ENCODE measurements around the gene RFPL4AL1.
"Not testable (repeated sequence)": the region's sequence is repeated elsewhere in the genome, so short reads cannot be mapped to it uniquely, and the experiment has no call there.

Gene RFPL4AL1

DNA sequence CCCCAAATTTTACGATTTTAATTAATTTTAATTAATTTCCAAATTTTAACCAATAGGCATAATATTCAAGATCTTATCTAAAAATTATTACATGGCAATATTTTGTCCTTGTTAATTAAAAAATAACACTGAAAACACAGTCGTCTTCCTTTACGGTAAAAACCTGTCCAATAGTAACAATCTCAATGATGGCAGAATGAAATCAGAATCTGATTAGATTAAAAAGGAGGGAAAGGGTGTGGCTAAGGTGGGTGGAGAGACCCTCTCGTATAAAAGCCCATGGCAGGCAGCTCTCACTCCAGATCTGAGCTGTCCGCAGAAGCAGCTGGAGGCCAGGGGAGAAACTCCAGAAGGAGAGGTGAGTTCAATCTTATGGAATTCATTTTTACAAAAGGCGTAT lies at the start of gene RFPL4AL1:
TSS of gene RFPL4AL1 (plus strand) at position 301 of the 400 bp plus-strand sequence. CDS start 2,687 bp downstream, outside the sequence.
- not testable (repeated sequence) for DNase-seq

DNA sequence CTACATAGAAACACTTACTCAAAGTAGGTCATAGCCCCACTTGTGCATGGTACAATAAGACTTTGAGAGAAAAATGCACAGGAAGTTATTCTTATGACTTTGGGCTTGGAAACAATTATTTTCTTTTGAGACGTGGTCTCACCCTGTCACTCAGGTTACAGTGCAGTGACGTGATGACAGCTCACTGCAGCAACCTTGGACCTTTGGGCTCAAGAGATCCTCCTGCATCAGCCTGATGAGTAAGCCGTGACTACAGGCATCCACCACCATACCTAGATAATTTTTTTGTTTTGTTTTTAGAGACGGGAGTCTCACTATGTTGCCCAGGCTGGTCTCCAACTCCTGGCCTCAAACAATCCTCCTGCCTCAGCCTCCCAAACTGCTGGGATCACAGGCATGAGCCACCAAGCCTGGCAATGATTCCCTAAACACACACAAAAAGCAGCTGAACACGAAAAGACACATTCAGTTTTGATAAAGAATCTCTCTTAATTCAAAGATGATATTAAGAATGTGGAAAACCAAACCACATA lies 48.6 kb upstream of the RFPL4AL1 start:
- DNase-seq: no peak

DNA sequence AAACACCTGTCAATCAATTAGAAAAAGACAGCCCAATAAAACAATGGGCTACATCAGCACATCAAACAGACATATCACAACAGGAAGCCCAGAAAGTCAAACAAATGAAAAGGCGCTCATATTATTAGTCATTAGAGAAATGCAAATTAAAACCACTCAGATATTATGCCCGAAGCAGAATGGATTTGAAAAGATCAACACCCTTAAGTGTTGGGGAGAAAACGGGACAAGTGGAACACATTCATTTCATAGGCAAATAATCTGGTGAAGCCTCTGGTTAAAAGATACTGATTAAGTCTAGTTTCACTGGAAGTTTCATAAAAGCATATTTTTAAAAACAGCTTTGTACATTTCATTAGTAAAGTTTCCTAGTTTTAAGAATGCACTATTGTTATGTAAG lies 48.1 kb upstream of the RFPL4AL1 start:
- no peak for DNase-seq

DNA sequence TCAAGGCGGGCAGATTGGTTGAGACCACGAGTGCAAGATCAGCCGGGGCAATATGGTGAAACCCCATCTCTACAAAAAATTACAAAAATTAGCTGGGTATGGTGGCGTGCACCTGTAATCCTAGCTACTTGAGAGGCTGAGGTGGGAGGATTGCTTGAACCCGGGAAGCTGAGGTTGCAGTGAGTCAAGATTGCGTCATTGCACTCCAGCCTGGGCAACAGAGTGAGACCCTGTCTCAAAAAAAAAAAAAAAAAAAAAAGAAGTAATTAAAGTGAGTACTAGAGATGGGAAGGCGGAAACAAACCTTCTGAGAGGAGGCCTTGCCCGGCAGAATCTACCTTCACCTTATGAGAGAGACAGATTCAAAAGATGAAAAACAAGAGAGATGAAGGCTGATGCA lies 45.4 kb upstream of the RFPL4AL1 start:
- DNase-seq: no peak

DNA sequence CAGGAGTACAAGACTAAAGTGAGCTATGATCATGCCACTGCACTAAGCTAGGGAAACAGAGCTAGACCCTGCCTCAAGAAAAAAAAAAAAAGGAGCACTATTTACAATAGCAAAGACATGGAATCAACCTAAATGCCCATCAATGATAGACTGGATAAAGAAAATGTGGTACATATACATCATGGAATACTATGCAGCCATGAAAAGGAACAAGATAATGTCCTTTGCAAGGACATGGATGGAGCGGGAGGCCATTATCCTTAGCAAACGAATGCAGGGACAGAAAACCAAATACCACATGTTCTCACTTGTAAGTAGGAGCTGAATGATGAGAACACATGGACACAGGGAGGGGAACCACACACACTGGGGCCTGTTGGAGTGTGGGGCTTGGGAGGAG lies 38.5 kb upstream of the RFPL4AL1 start:
- DNase-seq: not testable (repeated sequence)

DNA sequence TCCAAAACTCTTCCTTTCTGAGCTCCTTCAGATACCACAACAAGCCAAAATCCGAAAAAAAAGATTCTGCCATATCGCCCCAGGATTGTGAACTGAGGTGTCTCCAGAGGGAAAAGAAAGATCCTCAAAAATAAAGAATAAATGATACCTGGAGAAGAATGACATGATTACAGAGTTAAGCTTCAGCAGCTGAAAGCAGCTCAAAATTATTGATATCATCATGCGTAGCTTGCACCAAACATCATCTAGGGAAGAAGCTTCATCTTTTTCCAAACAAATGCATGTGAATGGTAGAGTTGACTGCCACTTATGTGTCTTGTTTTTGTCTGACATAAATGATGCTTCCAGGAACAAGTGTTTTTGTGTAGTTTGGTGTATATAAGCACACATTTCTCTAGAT lies 30.6 kb upstream of the RFPL4AL1 start, which contains the start of gene NLRP9:
TSS of gene NLRP9 (minus strand) at position 101 of the 400 bp plus-strand sequence. CDS start at position 73, 28 bp downstream.
- DNase-seq: no peak

DNA sequence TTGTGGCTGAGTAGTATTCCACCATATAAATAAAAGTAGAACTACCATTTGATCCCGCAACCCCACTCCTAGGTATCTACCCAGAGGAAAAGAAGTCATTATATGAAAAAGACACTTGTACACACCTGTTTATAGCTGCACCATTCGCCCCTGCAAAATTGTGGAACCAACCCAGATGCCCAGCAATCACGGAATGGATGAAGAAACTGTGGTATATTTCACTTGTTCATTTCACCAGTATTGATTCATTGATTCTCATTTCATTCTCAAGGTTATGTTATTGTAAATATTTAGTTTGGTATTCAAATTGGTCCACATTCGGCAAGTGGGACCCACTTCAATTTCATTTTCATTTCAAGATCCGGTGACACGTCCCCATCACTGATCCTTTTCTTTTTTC lies 18.2 kb upstream of the RFPL4AL1 start:
- DNase-seq: no peak

DNA sequence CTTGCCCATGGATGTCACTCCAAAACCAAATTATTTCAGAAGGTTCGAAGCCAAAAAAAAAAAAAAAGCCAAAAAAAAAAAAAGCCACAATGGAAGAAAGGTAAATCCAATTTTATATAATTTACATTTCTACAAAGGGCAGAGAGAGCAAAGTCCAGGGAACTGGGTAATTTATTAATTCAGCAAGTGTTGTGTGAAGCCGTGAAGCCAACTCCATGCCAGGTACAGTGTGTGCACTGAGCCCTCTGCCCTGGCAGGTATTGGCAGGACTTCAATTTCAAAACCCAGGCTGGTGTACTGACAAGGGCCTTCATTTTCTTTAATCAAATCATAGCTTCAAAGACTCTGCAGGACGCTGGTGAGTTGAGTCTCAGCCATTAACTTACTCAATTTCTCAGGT lies 15.5 kb upstream of the RFPL4AL1 start:
- DNase-seq: no peak

DNA sequence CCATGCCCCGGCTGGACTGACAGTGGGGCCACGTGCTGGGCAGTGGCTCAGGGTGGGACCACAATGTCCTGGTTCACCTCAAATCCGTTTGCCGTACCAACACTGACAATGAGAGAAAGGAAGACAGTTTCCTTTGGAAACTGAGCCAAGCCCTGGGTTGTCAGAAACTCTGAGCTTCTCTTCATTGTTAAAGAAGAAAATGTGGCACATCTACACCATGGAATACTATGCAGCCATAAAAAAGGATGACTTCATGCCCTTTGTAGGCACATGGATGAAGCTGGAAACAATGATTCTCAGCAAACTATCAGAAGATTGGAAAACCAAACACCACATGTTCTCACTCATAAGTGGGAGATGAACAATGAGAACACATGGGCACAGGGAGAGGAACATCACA lies 12.1 kb upstream of the RFPL4AL1 start:
- not testable (repeated sequence) for DNase-seq

DNA sequence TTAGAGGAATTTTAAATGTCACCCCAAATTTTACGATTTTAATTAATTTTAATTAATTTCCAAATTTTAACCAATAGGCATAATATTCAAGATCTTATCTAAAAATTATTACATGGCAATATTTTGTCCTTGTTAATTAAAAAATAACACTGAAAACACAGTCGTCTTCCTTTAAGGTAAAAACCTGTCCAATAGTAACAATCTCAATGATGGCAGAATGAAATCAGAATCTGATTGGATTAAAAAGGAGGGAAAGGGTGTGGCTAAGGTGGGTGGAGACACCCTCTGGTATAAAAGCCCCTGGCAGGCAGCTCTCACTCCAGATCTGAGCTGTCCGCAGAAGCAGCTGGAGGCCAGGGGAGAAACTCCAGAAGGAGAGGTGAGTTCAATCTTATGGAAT lies 10.1 kb upstream of the RFPL4AL1 start, which contains the start of gene RFPL4A:
TSS of gene RFPL4A (plus strand) at position 301 of the 400 bp plus-strand sequence. CDS start 2,704 bp downstream, outside the sequence.
- not testable (repeated sequence) for DNase-seq

DNA sequence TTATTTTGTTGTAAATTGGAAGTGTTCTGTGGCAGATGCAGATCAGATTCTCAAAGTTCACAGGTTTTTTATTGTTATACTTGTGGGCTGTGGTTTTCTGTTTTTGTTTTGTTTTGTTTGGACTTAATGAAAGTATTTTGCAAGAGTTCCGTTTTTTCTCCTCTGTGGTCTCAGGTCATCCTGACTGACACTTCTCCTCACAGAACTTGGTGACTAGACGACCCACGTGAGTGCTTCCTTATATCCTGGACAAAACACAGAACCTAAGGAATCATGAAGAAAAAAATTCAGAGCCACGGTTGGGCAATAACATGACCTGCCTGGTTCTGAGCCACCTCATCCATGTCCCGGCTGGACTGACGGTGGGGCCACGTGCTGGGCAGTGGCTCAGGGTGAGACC lies 2.5 kb upstream of the RFPL4AL1 start:
- no peak for DNase-seq

DNA sequence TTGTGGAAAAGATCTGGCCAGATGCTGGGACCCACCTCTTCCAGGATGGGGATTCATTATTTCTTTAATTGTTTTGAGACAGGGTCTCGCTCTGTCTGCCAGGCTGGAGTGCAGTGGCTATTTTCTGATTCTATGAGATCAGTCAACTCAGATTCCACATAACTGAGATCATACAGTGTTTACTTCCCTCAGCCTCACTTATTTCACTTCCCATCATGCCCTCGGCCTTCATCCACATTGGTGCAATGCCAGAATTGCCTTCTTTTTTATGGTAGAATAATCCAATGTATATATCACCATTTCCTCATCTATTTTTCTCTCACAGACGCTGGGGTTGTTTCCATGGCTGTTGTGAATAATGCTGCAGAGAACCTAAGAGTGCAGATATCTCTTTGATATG lies 714 bp downstream of the RFPL4AL1 start:
- not testable (repeated sequence) for DNase-seq

DNA sequence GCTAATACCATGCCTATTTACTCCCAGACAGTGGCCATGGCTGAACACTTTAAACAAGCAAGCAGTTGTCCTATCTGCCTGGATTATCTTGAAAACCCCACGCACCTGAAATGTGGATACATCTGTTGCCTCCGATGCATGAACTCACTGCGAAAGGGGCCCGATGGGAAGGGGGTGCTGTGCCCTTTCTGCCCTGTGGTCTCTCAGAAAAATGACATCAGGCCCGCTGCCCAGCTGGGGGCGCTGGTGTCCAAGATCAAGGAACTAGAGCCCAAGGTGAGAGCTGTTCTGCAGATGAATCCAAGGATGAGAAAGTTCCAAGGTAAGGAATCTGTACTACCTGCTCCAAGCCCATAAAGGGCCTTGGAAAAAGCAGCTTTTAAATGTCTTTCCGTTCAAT lies 8.6 kb downstream of the RFPL4AL1 start:
- DNase-seq: no peak

DNA sequence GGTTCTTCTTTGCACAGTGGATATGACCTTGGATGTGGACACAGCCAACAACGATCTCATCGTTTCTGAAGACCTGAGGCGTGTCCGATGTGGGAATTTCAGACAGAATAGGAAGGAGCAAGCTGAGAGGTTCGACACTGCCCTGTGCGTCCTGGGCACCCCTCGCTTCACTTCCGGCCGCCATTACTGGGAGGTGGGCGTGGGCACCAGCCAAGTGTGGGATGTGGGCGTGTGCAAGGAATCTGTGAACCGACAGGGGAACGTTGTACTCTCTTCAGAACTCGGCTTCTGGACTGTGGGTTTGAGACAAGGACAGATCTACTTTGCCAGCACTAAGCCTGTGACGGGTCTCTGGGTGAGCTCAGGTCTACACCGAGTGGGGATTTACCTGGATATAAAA lies 9.4 kb downstream of the RFPL4AL1 start:
- no peak for DNase-seq

DNA sequence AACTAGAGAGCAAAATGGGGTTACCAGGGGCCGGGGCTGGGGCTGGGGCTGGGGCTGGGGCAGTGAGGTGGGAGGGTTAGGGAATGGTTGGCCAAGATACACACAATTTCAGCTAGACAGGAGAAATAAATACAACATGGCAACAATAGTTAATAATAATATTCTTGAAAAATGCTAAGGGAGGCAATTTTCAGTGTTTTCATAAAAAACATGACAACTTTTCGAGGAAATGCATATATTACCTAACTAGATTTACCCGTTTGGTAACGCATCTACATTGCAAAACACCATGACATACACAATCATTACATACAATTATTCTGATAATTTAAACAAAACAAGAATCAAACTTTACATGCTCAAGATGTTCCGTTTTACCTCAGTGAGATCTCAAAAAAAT lies 12.2 kb downstream of the RFPL4AL1 start:
- no peak for DNase-seq

DNA sequence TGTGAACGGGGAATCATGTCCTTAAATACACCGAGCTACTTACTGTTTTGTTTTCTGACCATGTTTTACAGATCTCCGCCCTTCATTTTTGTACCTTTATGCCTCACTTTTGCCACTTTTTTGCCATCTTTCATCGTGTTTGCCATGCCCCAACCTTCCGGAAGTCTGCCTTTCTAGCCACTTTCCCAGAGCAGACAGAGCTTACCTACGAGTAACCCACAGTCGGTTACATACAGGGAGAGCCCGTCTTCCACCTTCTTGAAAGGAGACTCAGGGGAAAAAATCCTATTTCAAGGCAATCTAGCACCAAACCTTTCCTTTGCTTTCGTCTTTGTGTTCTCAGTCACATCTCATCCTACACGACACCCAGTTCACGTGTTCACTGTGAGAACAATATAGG lies 26.1 kb downstream of the RFPL4AL1 start:
- DNase-seq: no peak

DNA sequence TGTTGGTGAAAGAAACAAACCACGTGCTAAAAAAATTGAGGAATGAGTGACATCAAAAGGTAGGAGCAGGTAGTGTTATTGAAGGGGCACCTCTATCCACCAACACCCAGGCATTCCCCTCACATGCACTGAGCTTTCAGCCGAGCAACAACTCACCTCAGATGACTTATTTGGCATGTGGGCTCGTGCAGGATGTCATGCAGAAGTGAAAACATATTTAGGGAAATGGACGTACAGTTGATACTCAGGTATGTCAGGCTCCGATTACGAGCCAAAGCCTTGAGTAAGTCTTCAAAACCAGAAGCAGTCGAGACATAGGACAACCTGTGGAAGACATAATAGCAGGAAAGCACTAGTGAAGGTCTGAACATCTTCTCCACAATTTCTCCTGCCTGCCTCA lies 32.5 kb downstream of the RFPL4AL1 start:
- no peak for DNase-seq

DNA sequence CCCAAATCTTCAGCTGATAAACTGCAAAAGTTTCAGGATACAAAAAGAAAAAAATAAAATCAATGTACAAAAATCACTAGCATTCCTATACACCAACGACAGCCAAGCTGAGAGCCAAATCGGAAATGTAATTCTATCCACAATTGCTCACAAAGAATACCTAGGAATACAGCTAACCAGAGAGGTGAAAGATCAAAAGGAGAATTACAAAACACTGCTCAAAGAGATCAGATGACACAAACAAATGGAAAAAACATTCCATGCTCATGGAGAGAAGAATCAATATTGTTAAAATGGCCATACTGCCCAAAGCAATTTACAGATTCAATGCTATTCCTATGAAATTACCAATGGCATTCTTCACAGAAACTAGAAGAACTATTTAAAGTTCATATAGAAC lies 33.4 kb downstream of the RFPL4AL1 start:
- no peak for DNase-seq

DNA sequence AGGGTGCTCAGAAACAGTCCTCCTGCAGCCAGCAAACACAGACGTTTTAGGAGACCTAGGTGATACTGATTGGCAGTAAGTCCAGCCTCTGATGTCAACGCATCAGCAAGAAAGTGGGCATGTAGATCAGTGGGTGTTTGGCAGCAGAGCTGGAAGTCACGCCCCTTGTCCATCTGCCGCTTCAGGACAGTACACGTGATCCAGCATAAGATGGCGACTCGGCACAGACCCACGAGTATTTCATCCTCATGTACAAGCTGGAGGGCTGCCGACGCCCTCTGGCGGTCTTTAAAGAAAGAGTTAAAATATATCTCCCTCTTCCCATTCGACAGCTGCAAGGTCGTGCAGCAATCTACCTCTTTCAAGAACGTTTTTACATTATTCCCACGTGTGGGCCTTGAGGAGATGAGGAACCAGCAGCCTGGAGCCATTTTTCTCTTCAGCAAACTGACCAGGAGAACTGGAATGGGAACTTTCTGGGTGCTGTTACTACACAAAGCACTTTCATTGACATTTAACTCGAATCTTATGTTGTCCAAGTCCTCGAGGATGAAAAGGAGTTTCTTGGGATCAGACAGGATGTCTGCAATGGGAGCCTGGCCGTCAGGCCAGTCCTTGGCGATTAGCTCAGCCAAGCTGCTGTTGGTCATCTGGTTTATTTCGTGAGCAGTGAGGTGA lies 40.6 kb downstream of the RFPL4AL1 start:
- DNase-seq: no peak

DNA sequence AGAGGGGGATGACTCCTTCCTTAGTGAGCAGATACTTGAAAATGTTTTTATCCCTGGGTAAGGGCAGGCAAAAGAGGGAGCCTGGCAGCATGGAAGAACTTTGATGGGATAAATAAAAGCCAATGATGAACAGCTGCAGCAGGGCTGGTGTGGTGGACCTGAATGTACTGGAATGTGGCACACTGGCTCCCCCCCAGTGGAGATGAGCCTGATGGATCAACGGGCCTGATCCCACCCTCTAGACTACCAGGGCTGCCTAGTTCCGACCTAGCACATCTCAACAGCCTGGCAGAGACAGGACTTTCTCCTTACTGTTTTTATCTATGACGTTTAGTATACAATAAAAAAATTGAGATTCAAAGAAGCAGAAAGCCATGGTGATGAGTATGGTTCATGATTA lies 42.4 kb downstream of the RFPL4AL1 start:
- no peak for DNase-seq

DNA sequence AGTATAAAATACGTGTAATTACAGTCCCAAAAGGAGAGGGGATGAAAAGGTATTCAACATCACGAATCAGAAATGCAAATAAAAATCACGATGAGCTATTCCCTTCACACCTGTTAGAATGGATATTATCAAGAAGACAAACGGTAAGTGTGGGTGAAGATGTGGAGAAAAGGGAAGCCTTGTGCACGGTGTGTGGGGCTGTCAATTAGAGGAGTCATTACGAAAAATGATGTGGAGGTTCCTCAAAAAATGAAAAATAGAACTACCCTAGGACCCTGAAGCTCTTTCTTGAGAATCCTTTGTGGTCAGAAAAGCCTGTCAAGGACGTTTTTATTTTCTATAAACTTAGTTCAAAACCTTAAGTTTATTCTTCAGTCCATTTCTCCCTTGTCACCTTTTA lies 43.5 kb downstream of the RFPL4AL1 start:
- no peak for DNase-seq

DNA sequence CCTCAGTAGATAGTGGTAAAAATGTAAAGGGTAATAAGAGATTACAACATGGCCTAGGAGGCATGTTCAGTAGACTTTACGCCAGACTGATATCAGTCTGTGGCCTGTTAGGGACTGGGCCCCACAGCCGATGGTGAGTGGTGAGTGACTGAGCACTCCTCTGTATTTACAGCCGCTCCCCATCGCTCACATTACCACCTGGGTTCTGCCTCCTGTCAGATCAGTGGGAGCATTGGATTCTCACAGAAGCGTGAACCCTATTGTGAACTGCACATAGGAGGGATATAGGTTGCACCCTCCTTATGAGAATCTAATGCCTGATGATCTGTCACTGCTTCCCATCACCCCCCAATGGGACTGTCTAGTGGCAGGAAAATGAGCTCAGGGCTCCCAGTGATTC lies 45.0 kb downstream of the RFPL4AL1 start:
- DNase-seq: no peak

DNA sequence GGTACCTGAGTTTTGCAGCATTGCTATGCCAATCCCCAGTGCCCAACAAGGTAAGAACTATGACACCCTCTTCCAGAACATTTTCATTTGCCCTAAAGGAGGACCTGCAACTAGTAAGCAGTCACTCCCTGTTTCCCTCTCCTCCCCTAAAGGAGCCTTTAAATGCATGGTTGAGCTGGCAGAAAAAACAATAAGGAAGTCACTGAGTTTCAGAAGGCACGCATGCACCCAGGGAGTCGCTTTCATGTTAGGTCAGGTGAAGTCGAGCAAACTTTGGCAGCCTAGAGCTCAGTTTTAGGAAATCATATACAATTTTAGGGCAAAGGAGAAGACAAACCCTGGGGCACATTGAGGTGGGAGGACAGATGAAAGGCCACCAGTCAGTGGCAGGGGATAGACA lies 51.1 kb downstream of the RFPL4AL1 start:
- no peak for DNase-seq

Measured in right forelimb (tissue), 1 donor.